ENCODE measurements around the gene C3orf22. TPM values are rescaled to one million over a fixed set of nuclear protein-coding genes. Genes with fewer than 3 reads are reported as not detected.

C3orf22 gene
- total RNA-seq, 1 experiment from 2014 or later, result not detected

DNA sequence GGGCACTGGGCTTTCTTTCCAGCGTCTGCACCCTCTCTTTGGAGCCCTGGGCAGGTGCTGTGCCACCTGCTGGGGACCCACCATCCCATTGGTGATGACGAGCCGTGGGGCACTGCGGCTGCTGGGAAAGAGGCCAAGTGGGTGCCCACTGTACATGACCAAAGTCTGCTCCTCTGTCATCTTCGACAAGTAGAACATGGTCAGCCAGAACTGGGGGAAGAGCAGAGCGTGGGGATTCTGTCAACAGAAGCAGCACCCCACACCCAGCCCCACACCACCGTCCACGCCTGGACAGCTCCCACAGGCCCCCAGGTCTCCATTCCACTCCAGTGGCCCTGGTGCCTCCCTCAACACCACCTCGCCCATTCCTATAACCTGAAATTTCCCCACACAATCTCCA, 50.8 kb downstream of the C3orf22 start:
- H3K4me2 ChIP-seq, result no peak overlapping the region
- no TSS peak for BruUV-seq (replicated peaks)
- no peaks in the 10 kb centered on the region for H3K9me3 ChIP-seq (ENCODE audit: insufficient read depth, low read depth)
- no peak overlapping the region for H3K4me3 ChIP-seq
- H2AFZ ChIP-seq, result no peak overlapping the region
- H3K27me3 ChIP-seq (ENCODE audit: insufficient read depth, low read depth), result peaks cover 14% of the 10 kb centered on the region; the same call in 1 of the 2 replicates
- CTCF ChIA-PET, result no interaction called here
- no peaks in the 10 kb centered on the region for H4K20me1 ChIP-seq (ENCODE audit: insufficient read depth)
- peaks cover 10% of the 10 kb centered on the region for H3K4me1 ChIP-seq (replicated peaks; ENCODE audit: insufficient read depth)
- H3F3A ChIP-seq (ENCODE audit: insufficient read depth, low read depth), result peaks cover under 1% of the 10 kb centered on the region; the same call in 1 of the 2 replicates
- H3K36me3 ChIP-seq (ENCODE audit: low read depth), result no peaks in the 10 kb centered on the region
- no peaks in the 10 kb centered on the region for H3K9me2 ChIP-seq (ENCODE audit: insufficient read depth)
- no peak overlapping the region for H3K27ac ChIP-seq
- POLR2A ChIA-PET (ENCODE audit: unreplicated experiment), result no interaction called here
- no peak for DNase-seq
- H3K79me2 ChIP-seq (ENCODE audit: low read depth), result no peaks in the 10 kb centered on the region
- TF ChIP-seq EZH2 (IDR thresholded peaks at IDR 0.05; ENCODE audit: low read depth), result no peak
- TF ChIP-seq, protein P1, sequence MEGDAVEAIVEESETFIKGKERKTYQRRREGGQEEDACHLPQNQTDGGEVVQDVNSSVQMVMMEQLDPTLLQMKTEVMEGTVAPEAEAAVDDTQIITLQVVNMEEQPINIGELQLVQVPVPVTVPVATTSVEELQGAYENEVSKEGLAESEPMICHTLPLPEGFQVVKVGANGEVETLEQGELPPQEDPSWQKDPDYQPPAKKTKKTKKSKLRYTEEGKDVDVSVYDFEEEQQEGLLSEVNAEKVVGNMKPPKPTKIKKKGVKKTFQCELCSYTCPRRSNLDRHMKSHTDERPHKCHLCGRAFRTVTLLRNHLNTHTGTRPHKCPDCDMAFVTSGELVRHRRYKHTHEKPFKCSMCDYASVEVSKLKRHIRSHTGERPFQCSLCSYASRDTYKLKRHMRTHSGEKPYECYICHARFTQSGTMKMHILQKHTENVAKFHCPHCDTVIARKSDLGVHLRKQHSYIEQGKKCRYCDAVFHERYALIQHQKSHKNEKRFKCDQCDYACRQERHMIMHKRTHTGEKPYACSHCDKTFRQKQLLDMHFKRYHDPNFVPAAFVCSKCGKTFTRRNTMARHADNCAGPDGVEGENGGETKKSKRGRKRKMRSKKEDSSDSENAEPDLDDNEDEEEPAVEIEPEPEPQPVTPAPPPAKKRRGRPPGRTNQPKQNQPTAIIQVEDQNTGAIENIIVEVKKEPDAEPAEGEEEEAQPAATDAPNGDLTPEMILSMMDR (conservative IDR thresholded peaks at IDR 0.05), result no peak
- intact Hi-C loops (cut with micrococcal nuclease; ENCODE audit: unreplicated experiment), result no loop called here

DNA sequence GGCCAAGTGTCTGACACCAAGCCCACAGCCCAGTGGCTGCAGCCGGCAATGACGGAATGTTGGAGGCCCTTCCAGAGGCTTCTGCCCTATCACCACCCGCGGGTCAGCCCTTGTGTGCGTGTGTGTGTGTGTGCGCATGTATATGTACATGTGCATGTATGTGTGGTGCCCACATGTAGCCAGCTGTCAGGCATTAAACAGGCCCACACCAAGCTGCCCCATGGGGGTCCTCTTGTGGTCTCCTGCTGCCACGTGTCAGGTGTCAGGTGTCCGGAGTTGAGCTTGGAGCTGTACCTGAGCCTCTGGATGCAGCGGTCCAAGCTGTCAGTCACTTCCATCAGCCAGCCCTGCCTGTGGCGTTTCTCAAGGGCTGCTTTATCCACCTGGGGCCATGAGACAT, 55.0 kb downstream of the C3orf22 start:
- Histone ChIP-seq H3K4me1 (replicated peaks; ENCODE audit: insufficient read depth) (peaks cover 7% of the 10 kb centered on the region), H2AFZ (no peak overlapping the region), H3K27me3 (ENCODE audit: insufficient read depth, low read depth) (peaks cover 14% of the 10 kb centered on the region; the same call in 1 of the 2 replicates), H3K79me2 (ENCODE audit: low read depth) (no peaks in the 10 kb centered on the region), H3F3A (ENCODE audit: insufficient read depth, low read depth) (peaks cover 11% of the 10 kb centered on the region; the same call in 1 of the 2 replicates), H3K9me2 (ENCODE audit: insufficient read depth) (no peaks in the 10 kb centered on the region), H4K20me1 (ENCODE audit: insufficient read depth) (no peaks in the 10 kb centered on the region), H3K36me3 (ENCODE audit: low read depth) (no peaks in the 10 kb centered on the region), H3K27ac (no peak overlapping the region), H3K4me2 (no peak overlapping the region), H3K9me3 (ENCODE audit: insufficient read depth, low read depth) (no peaks in the 10 kb centered on the region; the same call in 1 of the 2 replicates), H3K4me3 (no peak overlapping the region)
- POLR2A ChIA-PET (ENCODE audit: unreplicated experiment), result no interaction called here
- intact Hi-C loops (cut with micrococcal nuclease; ENCODE audit: unreplicated experiment), result no loop called here
- CTCF ChIA-PET, result no interaction called here
- no TSS peak for BruUV-seq (replicated peaks)
- TF ChIP-seq, protein P1 (conservative IDR thresholded peaks at IDR 0.05), result no peak
- TF ChIP-seq EZH2 (IDR thresholded peaks at IDR 0.05; ENCODE audit: low read depth), result no peak
- no peak for DNase-seq

DNA sequence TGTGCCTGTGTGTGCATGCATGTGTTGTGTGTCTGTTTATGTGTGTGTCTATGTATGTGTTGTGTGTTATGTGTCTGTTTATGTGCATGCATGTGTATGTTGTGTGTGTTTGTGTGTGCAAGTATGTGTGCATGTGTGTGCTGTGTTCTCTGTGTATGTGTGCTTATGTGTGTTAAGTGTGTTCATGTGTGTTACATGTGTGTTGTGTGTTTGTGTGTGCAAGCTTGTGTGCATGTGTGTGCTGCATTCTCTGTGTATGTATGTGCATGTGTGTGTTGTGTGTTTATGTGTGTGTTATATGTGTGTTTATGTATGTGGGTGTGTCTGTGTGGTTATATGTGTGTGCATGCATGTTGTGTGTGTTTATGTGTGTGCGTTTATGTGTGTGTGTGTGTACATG, 56.1 kb downstream of the C3orf22 start:
- intact Hi-C loops (cut with micrococcal nuclease; ENCODE audit: unreplicated experiment), result no loop called here
- no peak overlapping the region for H3K27ac ChIP-seq
- H3K9me3 ChIP-seq (ENCODE audit: insufficient read depth, low read depth), result no peaks in the 10 kb centered on the region; the same call in 1 of the 2 replicates
- no peaks in the 10 kb centered on the region for H3K9me2 ChIP-seq (ENCODE audit: insufficient read depth)
- ChIA-PET CTCF (no interaction called here), POLR2A (ENCODE audit: unreplicated experiment) (no interaction called here)
- no peak for DNase-seq
- peaks cover 11% of the 10 kb centered on the region; the same call in 1 of the 2 replicates for H3F3A ChIP-seq (ENCODE audit: insufficient read depth, low read depth)
- H3K4me2 ChIP-seq, result no peak overlapping the region
- H3K79me2 ChIP-seq (ENCODE audit: low read depth), result no peaks in the 10 kb centered on the region
- BruUV-seq (replicated peaks), result no TSS peak
- no peak for TF ChIP-seq EZH2 (IDR thresholded peaks at IDR 0.05; ENCODE audit: low read depth)
- TF ChIP-seq, protein P1 (conservative IDR thresholded peaks at IDR 0.05), result no peak
- no peaks in the 10 kb centered on the region for H3K36me3 ChIP-seq (ENCODE audit: low read depth)
- H3K4me3 ChIP-seq, result no peak overlapping the region
- H3K4me1 ChIP-seq (replicated peaks; ENCODE audit: insufficient read depth), result no peaks in the 10 kb centered on the region
- H3K27me3 ChIP-seq (ENCODE audit: insufficient read depth, low read depth), result peaks cover 14% of the 10 kb centered on the region; the same call in 1 of the 2 replicates
- no peak overlapping the region for H2AFZ ChIP-seq
- no peaks in the 10 kb centered on the region for H4K20me1 ChIP-seq (ENCODE audit: insufficient read depth)
